ENCODE data around the gene DUS2. TPM values are rescaled to one million over a fixed set of nuclear protein-coding genes. Genes with fewer than 3 reads are reported as not detected.

The DUS2 gene
- total and polyA plus RNA-seq, 9 of the 15 experiments (the other 6 are each of a cell fraction or from before 2014, with no cell fraction given), result 5.8 to 22.5 (median 20.6) TPM

- peak in 1 of 3 experiments; percentile 67 for TF ChIP-seq YY1 (IDR thresholded peaks at IDR 0.05; ENCODE audit: borderline replicate concordance in 1 of 3, control insufficient read depth in 1 of 3, extremely low read depth in 1 of 3, insufficient read depth in 3 of 3, insufficient read length in 1 of 3, insufficient replicate concordance in 2 of 3, low read depth in 1 of 3, low read length in 2 of 3)
- no peak for TF ChIP-seq NCOA6 (IDR thresholded peaks at IDR 0.05)
- TF ChIP-seq RFX5 (IDR thresholded peaks at IDR 0.05; ENCODE audit: low read depth, low read length), result 0 out of 2 replicates have a peak, but pooled peaks have one; percentile 0
- TF ChIP-seq ZBTB49 (CRISPR knock-in tag; IDR thresholded peaks at IDR 0.05; ENCODE audit: borderline replicate concordance), result no peak
- 0 out of 2 replicates have a peak, but pooled peaks have one; percentile 88 for TF ChIP-seq RBM14 (IDR thresholded peaks at IDR 0.05; ENCODE audit: borderline replicate concordance, insufficient read depth, low read depth, low read length)
- 0 out of 2 replicates have a peak, but pooled peaks have one; percentile 10 for TF ChIP-seq FOXK1 (CRISPR knock-in tag; IDR thresholded peaks at IDR 0.05; ENCODE audit: borderline replicate concordance)
- TF ChIP-seq ELF2 (CRISPR knock-in tag; IDR thresholded peaks at IDR 0.05), result no peak
- TF ChIP-seq ZFX (CRISPR knock-in tag; IDR thresholded peaks at IDR 0.05), result no peak
- TF ChIP-seq FOXA3 (CRISPR knock-in tag; conservative IDR thresholded peaks at IDR 0.05 in 1 of 2, IDR thresholded peaks at IDR 0.05 in 1 of 2), result peak in 1 of 2 experiments; percentile 61; a peak in 1 of 4 replicates
- no peak for TF ChIP-seq PURB (CRISPR knock-in tag; IDR thresholded peaks at IDR 0.05; ENCODE audit: low read depth)
- Histone ChIP-seq H3K9me3 (replicated peaks; ENCODE audit: control insufficient read depth, insufficient read depth, low read depth, low read length) (no peaks in the 10 kb centered on the region), H3K79me2 (ENCODE audit: control insufficient read depth, insufficient read depth, low read length) (peaks cover 42% of the 10 kb centered on the region), H3K4me2 (ENCODE audit: insufficient read depth, low read length) (peak overlapping the region; percentile 94), H3K4me1 (replicated peaks in 1 of 2; ENCODE audit: control insufficient read depth in 2 of 2, insufficient read depth in 2 of 2, low read length in 2 of 2) (peaks cover 8 to 23% of the 10 kb centered on the region in 2 experiments; a peak in 4 of 5 replicates), H3K27ac (ENCODE audit: extremely low read depth, low read depth, low read length) (peak overlapping the region; percentile 78), H3K27me3 (ENCODE audit: control insufficient read depth in 2 of 2, insufficient read depth in 2 of 2, low read length in 2 of 2) (no peaks in the 10 kb centered on the region), H3K4me3 (peak overlapping the region; percentile 88), H2AFZ (ENCODE audit: low read depth, low read length) (peak overlapping the region; percentile 97), H4K20me1 (replicated peaks; ENCODE audit: control insufficient read depth, insufficient read depth, low read length) (no peaks in the 10 kb centered on the region; the same call in 1 of the 2 replicates), H3K36me3 (ENCODE audit: control insufficient read depth, insufficient read depth, low read length) (peaks cover 32% of the 10 kb centered on the region), H3K9me1 (ENCODE audit: control insufficient read depth, insufficient read depth, low read length) (no peaks in the 10 kb centered on the region), H3K9ac (ENCODE audit: insufficient read depth in 1 of 2, low read depth in 2 of 2, low read length in 2 of 2) (peak overlapping the region; percentile 90 to 100)
- ChIA-PET POLR2A (interaction anchor here (0.6 to 2.6 kb wide), 8 partner anchors 10 to 216 kb away, joined by 3 to 13 read pairs (median 4); partner anchors contain the start of genes RANBP10 and TSNAXIP1), CTCF (ENCODE audit: low intra/inter-chr PET ratio) (no interaction called here)
- DNase-seq (ENCODE audit: extremely low read depth in 1 of 4, low spot score in 3 of 4) (peak in 2 of 4 experiments; percentile 14 to 37), FAIRE-seq (no peak), ATAC-seq (peak; percentile 42)
- in situ Hi-C loops (cut with MboI), result no loop called here
- WGBS (ENCODE audit: insufficient coverage, low coverage, missing lambda C conversion rate), result 1% methylated on average over 19 of the region's 19 CpGs
- intact Hi-C loops (cut with micrococcal nuclease), result no loop called here
- BruUV-seq (replicated peaks), result no TSS peak
Measured at GRCh38 chr16:68022278-68022727, 781 bp upstream of the DUS2 start.
